DMS79 treated with DMSO at 0.1 percent for 48 hours (cell line): ENCODE measurements around the gene RNF130.

Experiments used
- DNase-seq: peaks from one replicate; lab custom pipeline; 2025; lab: John Stamatoyannopoulos, UW

The RNF130 gene

DNA sequence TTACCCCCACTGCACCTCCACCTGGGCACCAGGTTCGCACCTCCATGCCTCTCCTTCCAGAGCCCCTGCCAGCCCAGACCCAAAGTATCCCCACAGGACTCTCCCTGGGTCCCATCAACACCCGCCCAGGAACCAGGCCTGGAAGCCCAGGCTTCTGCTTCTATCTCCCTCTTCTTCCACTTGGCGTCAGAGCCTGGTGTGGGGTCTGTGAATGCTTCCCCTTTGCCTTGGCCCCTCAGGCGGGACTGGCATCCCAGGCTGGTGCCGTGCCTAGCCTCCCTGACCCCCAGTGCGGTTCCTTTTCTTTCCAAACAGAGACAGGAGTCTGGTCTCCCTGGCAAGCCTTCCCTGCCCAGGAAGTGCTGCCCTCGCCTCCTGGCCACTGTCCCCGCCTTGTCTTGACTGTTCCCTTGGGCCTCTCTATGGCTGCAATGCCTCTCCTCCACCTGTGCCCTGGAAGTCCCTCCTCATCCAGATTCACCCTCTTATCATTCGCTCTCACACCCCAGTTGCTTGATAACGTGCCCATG lies 156.1 kb downstream of the RNF130 start:
- no peak for DNase-seq

DNA sequence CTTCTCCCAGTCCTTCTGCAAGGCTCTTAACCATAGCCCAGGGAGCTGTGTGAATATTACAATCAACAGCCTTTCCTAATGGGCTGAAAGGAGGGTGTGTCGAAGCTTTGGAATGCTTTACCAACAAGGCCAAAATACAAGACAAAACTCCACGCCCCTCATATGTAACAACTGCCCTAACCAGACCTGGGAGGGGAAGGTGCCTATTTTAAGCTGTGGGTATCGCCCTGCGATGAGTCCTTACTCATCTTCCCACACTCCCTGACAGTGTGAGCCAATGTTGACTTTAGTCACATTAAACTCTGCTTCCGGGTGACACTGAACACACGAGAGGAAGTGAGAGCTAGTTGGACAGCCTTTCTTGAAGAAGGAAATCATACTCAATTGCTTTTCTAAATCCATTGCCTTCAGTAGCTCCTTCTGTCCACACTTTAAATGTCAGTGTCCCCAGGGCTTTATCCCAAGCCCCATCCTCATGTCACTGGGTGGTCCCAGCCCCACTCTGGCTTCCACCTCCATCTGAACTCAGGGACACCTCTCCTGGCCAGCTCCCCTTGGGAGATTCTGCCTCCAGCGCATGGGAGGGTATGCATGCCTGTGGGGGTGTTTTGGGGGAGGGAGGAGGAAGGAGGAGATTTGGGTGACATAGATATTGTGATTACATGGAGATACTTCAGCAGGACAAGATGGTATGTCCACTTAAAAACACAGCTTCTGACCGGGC lies 157.4 kb downstream of the RNF130 start:
- no peak for DNase-seq

DNA sequence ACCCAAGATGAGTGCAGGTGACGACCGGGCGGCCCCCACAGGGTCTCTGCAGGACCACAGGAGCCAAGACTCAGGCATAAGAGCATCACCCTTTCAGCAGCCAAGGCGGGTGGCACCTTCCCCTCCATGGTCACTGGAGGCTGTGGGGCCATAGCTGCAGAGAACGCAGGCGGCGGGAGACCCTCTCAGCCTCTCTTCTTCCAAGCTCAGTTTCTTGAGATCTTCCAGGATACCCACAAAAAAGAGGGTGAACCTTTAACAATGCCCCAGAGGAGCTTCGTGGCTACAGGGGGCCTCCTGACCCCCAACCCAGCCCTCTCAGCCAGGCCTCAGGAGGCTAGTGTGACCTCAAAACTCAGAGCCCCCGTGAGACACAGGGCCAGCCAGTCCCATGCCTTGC lies 158.1 kb downstream of the RNF130 start:
- DNase-seq, result no peak

DNA sequence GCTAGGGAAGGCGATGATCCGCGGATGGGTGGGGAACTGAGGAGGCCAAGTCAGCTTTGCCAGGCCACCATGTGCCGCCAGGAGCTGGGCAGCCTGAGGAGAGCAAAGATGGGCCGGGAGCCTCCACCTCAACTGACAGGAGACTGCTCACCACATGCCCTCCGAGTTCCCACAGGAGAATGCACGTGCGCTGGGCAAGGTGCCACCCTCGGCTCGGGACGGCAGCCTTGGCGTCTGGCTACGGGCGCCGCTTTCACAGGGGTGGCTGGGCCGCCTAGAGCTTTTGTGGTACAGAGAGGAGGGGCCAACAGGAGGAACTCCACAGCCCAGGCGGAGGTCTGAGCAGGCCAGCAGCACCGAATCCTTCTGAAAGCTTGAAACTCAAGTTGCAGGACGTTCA lies 158.6 kb downstream of the RNF130 start:
- no peak for DNase-seq

DNA sequence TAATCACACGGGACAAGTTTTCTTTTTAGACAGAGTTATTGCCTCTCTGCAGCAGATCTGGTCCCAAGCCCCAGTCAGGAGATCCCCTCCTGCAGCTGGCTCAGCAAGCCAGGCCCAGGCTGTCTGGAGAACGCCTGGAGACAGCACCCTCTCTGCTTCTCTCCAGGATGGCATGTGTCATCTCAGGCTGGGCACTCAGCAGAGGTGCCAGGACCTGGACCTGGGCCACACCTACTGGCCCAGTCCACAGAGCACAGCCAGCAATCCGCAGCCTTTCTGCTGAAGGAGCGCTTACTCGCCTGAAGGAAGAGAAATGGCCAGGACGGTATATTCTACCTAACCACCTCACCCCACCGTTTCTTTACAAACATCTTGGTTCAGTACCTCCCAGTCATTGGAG lies 159.2 kb downstream of the RNF130 start:
- no peak for DNase-seq

DNA sequence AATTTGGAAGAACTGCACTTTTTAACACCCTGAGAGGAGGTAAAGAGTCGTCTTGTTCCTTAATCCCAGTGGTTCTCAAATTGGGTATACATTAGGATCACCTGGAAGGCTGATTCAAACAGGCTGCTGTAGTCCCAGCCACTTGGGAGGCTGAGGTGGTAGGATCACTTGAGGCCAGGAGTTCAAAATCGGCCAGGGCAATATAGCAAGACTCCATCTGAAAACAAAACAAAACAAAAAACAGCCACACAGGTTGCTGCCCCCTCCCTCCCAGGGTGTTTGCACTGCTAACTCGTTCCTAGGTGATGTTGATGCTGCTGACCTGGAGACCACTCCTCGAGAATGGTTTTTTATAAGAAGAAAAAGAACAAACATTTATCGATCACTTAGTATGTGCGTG lies 162.3 kb downstream of the RNF130 start:
- no peak for DNase-seq

DNA sequence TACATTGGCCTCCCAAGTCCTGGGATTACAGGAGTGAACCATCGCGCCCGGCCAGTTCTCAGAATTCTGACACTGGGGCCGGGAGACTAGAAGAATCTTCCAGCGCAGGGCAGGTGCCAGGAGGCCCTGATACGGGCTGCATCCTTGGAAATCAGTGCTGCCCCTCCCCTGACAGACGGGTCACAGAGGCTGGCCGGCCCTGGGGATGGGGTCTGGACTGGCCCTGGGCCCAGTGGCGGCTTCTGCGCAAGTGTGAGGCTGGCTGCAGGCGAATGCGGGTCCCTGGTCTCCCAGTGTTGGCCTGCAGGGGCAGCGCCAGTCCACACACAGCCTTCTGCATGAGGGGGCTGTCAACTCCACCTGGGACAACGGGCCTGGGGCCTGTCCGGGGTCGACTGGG lies 163.0 kb downstream of the RNF130 start:
- DNase-seq, result no peak

DNA sequence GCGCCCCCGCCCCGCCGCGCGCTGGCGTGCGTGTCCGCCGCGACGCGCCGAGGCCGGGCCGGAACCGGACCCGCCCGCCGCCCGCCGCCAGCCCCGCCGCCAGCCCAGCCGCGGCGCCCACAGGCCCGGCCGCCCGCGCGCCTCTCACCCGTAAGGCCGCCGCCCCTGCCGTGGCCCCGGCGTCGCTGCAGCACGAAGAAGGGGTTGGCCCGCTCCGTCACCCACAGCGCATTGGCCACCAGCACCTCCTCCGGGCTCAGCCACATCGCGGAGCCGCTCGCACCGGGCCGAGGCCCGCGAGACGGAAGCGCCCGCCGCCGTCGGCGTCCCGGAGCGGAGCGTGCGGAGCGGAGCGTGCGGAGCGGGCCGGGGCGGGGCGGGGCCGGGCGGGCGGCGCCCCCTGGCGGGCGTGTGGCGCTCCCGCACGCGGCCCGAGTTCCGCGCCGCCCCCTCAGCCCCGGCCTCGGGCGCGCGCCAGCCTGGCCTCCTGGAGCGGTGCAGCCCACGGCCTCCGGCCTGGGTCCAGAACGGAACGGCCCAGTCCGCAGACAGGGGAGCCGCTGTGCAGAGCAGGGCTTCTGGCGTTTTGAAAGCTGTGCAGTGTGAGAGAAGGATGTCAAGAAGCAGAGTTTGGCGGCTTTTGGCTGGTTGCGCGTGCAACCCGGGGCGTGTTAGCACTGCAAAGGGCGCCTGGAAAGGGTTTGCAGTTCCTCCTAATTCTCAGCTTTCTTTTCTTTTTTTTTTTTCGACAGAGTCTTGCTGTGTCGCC lies 163.8 kb downstream of the RNF130 start, which contains the start of gene TBC1D9B:
TBC1D9B (minus strand) TSS at position 342 of the 769 bp plus-strand sequence; CDS start at position 266, 76 bp downstream.
- peak; percentile 33 for DNase-seq

DNA sequence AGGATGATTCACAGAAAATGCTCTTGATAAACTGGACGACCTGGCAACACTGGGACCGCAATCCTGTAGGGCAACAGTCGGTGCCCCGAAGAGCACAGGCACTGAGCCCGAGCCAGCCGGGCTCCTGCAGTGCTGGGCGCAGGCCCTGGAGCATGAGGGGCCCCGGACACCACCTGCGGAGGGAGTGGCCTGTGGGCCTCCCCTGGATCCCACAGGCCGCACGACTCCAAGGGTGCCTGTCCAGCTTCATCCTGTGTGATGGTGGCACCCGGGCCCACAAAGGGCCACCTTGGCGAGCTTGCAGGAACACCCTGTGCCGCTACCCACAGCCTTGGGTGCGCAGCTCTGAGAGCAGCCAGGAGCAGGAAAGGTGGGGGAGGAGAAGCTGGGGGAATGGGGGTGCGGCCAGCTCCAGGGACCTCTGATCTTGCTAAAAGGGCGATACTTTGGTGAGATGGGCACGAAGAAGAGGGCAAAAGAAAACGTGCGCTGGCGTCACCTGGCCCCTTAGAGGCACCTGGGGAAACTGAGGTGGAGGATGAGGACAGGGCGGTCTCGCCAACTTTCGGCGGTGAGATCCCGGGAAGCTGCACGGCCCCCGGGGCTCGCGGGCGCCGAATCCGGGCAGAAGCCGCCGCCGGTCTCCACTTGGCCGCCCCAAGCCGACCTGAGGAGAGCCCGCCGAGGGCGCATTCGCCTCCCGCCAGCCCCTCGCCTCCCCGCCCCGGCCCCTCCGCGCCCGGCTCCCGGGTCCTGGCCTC lies 164.6 kb downstream of the RNF130 start:
- no peak for DNase-seq

DNA sequence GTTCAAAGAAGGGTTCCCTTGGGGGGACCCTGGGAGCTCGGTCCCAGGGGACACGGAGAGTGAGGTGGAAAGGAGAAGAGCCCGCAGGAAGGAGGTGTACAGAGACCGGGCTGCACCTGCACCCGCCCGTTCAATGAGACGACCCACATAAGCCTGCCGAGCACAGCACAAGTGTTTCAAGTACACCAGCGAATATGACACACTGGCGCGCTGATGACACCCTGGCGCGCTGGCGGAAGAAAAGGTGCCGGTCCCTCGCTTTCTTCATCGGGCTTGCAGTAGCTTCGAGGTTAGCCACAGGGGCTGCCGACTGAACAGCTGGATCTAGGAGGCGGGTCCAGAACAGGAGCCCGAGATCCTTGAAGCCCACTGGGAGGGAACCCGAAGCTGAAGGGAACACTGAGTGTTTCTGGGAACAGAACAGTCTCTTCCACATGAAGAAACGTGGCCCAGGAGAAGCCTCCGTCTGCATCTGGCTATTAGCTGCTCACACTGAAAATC lies 165.2 kb downstream of the RNF130 start:
- DNase-seq, result no peak

DNA sequence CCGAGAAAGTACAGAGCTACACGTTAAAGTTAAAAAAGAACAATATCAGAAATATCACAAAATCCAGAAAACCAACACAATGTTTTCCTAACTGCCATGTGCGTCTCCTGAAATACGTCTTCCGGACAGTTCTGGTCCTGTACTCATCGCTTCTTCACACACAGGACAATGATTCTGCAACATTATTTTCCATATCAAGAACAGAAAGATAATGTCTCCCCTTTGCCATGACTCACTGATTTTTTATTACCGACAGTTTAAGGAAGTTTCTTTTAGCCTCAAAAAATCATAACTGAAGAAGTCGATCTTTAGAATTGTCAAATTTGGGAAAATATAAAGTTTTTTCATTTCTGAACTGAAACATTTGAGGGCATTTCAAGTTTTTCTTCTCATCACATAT lies 166.4 kb downstream of the RNF130 start:
- DNase-seq, result no peak
